SK-N-SH treated with all-trans-retinoic acid at 6 μM for 48 hours (cell line): Measurements from ENCODE around the gene CAPN11.

ENCODE experiments used
- ATAC-seq: fragments of 200-7000 bp; cut with Tn5 transposase; 3 replicates; pipeline ENCODE4 v1.9.1; 2020; ENCODE audit warnings: mild to moderate bottlenecking, moderate library complexity
- ARNTL ChIP-seq: fragments of 450-650 bp; formaldehyde crosslinking; IDR thresholded peaks from 2 replicates; pipeline ENCODE4 v1.5.0; 2020; ENCODE audit warnings: low read depth, mild to moderate bottlenecking, moderate library complexity, borderline replicate concordance
- BACH2 ChIP-seq: fragments of 250-450 bp; sonication (Bioruptor Pico); IDR thresholded peaks from 2 replicates; pipeline ENCODE4 v1.9.0; 2021; ENCODE audit warnings: mild to moderate bottlenecking, borderline replicate concordance
- CSDC2 ChIP-seq: fragments of 250-450 bp; sonication (Bioruptor Pico); IDR thresholded peaks from 2 replicates; pipeline ENCODE4 v1.5.0; 2020; ENCODE audit warnings: mild to moderate bottlenecking, moderate library complexity
- CSRNP3 ChIP-seq: fragments of 250-450 bp; sonication (Bioruptor Pico); IDR thresholded peaks from 2 replicates; pipeline ENCODE4 v1.5.1; 2021; ENCODE audit warnings: mild to moderate bottlenecking, moderate library complexity
- ESRRG ChIP-seq: fragments of 250-450 bp; sonication (Bioruptor Pico); IDR thresholded peaks from 2 replicates; pipeline ENCODE4 v1.6.1; 2021; ENCODE audit warnings: mild to moderate bottlenecking
- ISL1 ChIP-seq: fragments of 250-450 bp; sonication (Bioruptor Pico); IDR thresholded peaks from 2 replicates; pipeline ENCODE4 v2.1.2; 2022; ENCODE audit warnings: mild to moderate bottlenecking, moderate library complexity
- OSR1 ChIP-seq: fragments of 250-450 bp; sonication (Bioruptor Pico); IDR thresholded peaks from 2 replicates; pipeline ENCODE4 v1.8.0; 2022; ENCODE audit warnings: moderate library complexity, mild to moderate bottlenecking, inconsistent platforms
- PATZ1 ChIP-seq: fragments of 250-450 bp; sonication (Bioruptor Pico); IDR thresholded peaks from 2 replicates; pipeline ENCODE4 v1.8.0; 2020; ENCODE audit warnings: mild to moderate bottlenecking, moderate library complexity, borderline replicate concordance
- PPARA ChIP-seq: fragments of 250-450 bp; sonication (Bioruptor Pico); IDR thresholded peaks from 2 replicates; pipeline ENCODE4 v1.5.0; 2020; ENCODE audit warnings: mild to moderate bottlenecking, borderline replicate concordance
- RARB ChIP-seq: fragments of 250-450 bp; sonication (Bioruptor Pico); IDR thresholded peaks from 2 replicates; pipeline ENCODE4 v1.8.0; 2021; ENCODE audit warnings: mild to moderate bottlenecking, moderate library complexity
- SNAI2 ChIP-seq: fragments of 250-450 bp; sonication (Bioruptor Pico); IDR thresholded peaks from 2 replicates; pipeline ENCODE4 v1.5.0; 2020; ENCODE audit warnings: mild to moderate bottlenecking, moderate library complexity
- TCF4 ChIP-seq: fragments of 250-450 bp; sonication (Bioruptor Pico); IDR thresholded peaks from 2 replicates; pipeline ENCODE4 v1.8.0; 2021; ENCODE audit warnings: mild to moderate bottlenecking, moderate library complexity, borderline replicate concordance
- TOX ChIP-seq: fragments of 250-450 bp; sonication (Bioruptor Pico); IDR thresholded peaks from 2 replicates; pipeline ENCODE4 v1.8.0; 2021; ENCODE audit warnings: mild to moderate bottlenecking, moderate library complexity, borderline replicate concordance
- TSHZ2 ChIP-seq: fragments of 250-450 bp; sonication (Bioruptor Pico); IDR thresholded peaks from 2 replicates; pipeline ENCODE4 v1.5.0; 2020; ENCODE audit warnings: mild to moderate bottlenecking, moderate library complexity
- ZC3H10 ChIP-seq: fragments of 250-450 bp; sonication (Bioruptor Pico); IDR thresholded peaks from 2 replicates; pipeline ENCODE4 v1.5.1; 2021; ENCODE audit warnings: mild to moderate bottlenecking, moderate library complexity
- ZFP3 ChIP-seq: fragments of 250-450 bp; sonication (Bioruptor Pico); IDR thresholded peaks from 2 replicates; pipeline ENCODE4 v1.5.0; 2020; ENCODE audit warnings: mild to moderate bottlenecking, moderate library complexity
- ZFP30 ChIP-seq: fragments of 450-650 bp; formaldehyde crosslinking; IDR thresholded peaks from 2 replicates; pipeline ENCODE4 v1.5.0; 2022; ENCODE audit warnings: mild to moderate bottlenecking, moderate library complexity
- ZNF70 ChIP-seq: fragments of 450-650 bp; formaldehyde crosslinking; IDR thresholded peaks from 2 replicates; pipeline ENCODE4 v1.5.0; 2020; ENCODE audit warnings: mild to moderate bottlenecking, moderate library complexity
- ZNF8 ChIP-seq: fragments of 450-650 bp; formaldehyde crosslinking; IDR thresholded peaks from 2 replicates; pipeline ENCODE4 v1.5.0; 2020; ENCODE audit warnings: mild to moderate bottlenecking, moderate library complexity
- TF ChIP-seq, protein P1 (sequence below): fragments of 250-450 bp; sonication (Bioruptor Pico); IDR thresholded peaks from 2 replicates; pipeline ENCODE4 v1.8.0; 2021; ENCODE audit warnings: low read depth, mild to moderate bottlenecking, moderate library complexity, borderline replicate concordance

CAPN11 gene

GRCh38 chr6:44199883-44200282 is 41.3 kb downstream of the CAPN11 start:
- ATAC-seq: no peak
- TF ChIP-seq CSRNP3 (CRISPR knock-in tag) (no peak), PATZ1 (no peak)

GRCh38 chr6:44201200-44201599 is 42.6 kb downstream of the CAPN11 start:
- TF ChIP-seq BACH2 (CRISPR knock-in tag) (no peak), ESRRG (CRISPR knock-in tag) (no peak), TOX (CRISPR knock-in tag) (no peak), CSRNP3 (CRISPR knock-in tag) (no peak), CSDC2 (CRISPR knock-in tag) (no peak), ISL1 (no peak), SNAI2 (CRISPR knock-in tag) (no peak), RARB (CRISPR knock-in tag) (no peak), ZFP30 (CRISPR knock-in tag) (no peak), PPARA (CRISPR knock-in tag) (no peak)
- no peak for ATAC-seq

DNA sequence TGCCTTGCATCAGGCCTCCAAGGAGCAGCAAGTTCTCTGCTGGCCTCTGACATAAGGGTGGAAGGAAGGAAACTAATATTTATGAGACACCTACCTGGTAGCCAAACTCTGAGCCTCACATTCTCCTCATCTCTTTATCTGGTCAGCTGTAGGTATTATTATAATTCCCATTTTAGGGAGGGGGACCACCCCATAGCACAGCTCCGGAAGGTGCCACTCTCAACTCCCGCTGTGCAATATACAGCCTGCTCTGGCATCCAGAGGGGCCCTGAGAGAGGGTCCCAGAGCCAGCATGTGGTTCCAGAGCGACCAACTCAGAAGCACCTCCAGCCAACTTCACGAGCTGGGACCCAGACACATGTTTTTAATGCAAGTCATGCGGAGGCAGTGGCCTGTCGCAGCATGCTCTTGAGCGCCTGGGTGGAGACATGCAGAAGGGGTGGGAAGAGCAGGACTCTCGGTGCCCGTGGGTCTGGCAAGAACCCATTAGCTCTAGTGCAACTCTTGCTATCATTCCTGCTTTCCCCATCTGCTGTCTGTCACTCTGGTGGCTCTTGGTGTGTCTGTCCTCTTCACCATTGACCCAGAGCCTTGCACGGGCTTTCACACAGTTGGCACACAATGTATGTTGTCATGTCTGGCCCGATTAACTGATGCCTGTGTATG is 43.2 kb downstream of the CAPN11 start:
- TF ChIP-seq, protein P1, sequence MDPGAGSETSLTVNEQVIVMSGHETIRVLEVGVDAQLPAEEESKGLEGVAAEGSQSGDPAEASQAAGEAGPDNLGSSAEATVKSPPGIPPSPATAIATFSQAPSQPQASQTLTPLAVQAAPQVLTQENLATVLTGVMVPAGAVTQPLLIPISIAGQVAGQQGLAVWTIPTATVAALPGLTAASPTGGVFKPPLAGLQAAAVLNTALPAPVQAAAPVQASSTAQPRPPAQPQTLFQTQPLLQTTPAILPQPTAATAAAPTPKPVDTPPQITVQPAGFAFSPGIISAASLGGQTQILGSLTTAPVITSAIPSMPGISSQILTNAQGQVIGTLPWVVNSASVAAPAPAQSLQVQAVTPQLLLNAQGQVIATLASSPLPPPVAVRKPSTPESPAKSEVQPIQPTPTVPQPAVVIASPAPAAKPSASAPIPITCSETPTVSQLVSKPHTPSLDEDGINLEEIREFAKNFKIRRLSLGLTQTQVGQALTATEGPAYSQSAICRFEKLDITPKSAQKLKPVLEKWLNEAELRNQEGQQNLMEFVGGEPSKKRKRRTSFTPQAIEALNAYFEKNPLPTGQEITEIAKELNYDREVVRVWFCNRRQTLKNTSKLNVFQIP (CRISPR knock-in tag): no peak
- TF ChIP-seq ZC3H10: no peak
- no peak for TF ChIP-seq TOX (CRISPR knock-in tag)
- no peak for TF ChIP-seq ZFP30 (CRISPR knock-in tag)
- no peak for TF ChIP-seq RARB (CRISPR knock-in tag)
- TF ChIP-seq CSRNP3 (CRISPR knock-in tag): no peak
- no peak for ATAC-seq

DNA sequence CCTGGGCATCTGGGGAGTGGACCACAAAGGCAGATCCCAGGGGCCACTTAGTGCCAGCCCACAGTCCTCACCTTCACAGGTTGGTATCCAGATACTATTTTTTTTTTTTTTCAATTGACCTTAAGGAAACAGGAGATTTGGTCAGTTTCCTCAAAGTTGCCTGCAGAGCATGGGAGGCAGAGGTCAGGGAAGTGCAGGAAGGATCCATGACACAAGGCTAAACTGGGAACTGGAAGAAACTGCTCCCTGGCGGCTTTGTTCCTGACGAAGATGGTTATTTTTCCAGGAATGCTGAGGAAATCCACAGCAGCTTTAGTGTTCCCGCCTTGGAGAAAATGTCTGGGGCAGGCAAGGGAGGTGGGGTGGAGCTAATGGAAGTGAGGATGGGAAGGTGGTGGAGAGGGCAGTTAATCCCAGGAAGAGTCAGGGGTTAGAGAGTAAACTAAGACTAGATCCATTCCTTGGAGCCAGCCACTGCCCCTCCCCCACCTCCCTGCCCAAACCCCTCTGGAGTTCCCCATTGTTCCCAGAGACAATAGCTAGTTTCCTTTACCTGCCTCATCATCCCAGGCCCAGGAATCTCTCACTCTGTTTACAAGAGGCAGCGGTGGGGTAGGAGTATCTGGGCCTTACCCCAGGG is 43.8 kb downstream of the CAPN11 start:
- no peak for ATAC-seq
- TF ChIP-seq ZFP3 (CRISPR knock-in tag) (no peak), CSDC2 (CRISPR knock-in tag) (no peak), PATZ1 (no peak), ARNTL (CRISPR knock-in tag) (no peak), ZC3H10 (no peak), TSHZ2 (CRISPR knock-in tag) (no peak), ZNF70 (no peak), ZNF8 (CRISPR knock-in tag) (no peak), OSR1 (CRISPR knock-in tag) (no peak), TCF4 (CRISPR knock-in tag) (no peak), PPARA (CRISPR knock-in tag) (no peak), ZFP30 (CRISPR knock-in tag) (no peak), SNAI2 (CRISPR knock-in tag) (no peak)
